Endothelial cell of umbilical vein (primary cell): Measurements from ENCODE around the gene MBTPS2. TPM values are rescaled to one million over a fixed set of nuclear protein-coding genes. Genes with fewer than 3 reads are reported as not detected.

ENCODE experiments used
- BruUV-seq: library from RNA; stranded (reverse); fragments of 400-500 nt; replicated peaks from 2 replicates; lab custom pipeline; 2021; lab: Mats Ljungman, UMichigan
- CTCF ChIA-PET: fragments of 300-600, 350-600 bp; sonication (Branson Sonifier 250); formaldehyde crosslinking; loops from one replicate; lab custom pipeline; 2021; ENCODE audit warnings: antibody characterized with exemption, inconsistent platforms; lab: Charles Lee
- POLR2A ChIA-PET: fragments of 300-600, 350-600 bp; sonication (Branson Sonifier 250); formaldehyde crosslinking; loops from one replicate; lab custom pipeline; 2021; ENCODE audit warnings: antibody characterized with exemption, inconsistent platforms; lab: Charles Lee
- DNase-seq: peaks from one replicate; pipeline ENCODE4 v3.0.0-alpha.2; 2011; ENCODE audit warnings: low read depth, low spot score
- FAIRE-seq: peaks from 2 replicates; lab custom pipeline; 2011; peaks lifted over from hg19 to GRCh38; lab: Jason Lieb, UNC
- H2AFZ ChIP-seq: 2 replicates; pipeline ENCODE4 v1.6.0; 2012; ENCODE audit warnings: low read depth, low read length, control low read depth, inconsistent platforms
- H3K27ac ChIP-seq: 2 replicates; pipeline ENCODE4 v1.5.1; 2011; ENCODE audit warnings: low read depth, mild to moderate bottlenecking, control low read depth, low read length, moderate library complexity; ENCODE audit not compliant: insufficient read depth
- H3K27me3 ChIP-seq, 2 experiments: 2 replicates each; pipeline versions ENCODE4 v1.6.0 to v1.6.1; 2011; ENCODE audit warnings: low read length in 2 of 2, mixed read lengths in 1 of 2; ENCODE audit not compliant: control insufficient read depth in 2 of 2, insufficient read depth in 2 of 2
- H3K36me3 ChIP-seq, 2 experiments: 2 replicates in 1 of 2; 3 replicates in 1 of 2; pipeline ENCODE4 v1.5.1; 2011; ENCODE audit warnings: low read length in 2 of 2, mild to moderate bottlenecking in 1 of 2, moderate library complexity in 1 of 2; ENCODE audit not compliant: control insufficient read depth in 2 of 2, insufficient read depth in 2 of 2; ENCODE audit errors: extremely low read depth in 1 of 2
- H3K4me1 ChIP-seq: 3 replicates; pipeline ENCODE4 v1.5.1; 2011; ENCODE audit warnings: mild to moderate bottlenecking, low read length; ENCODE audit not compliant: control insufficient read depth, insufficient read depth; ENCODE audit errors: extremely low read depth
- H3K4me2 ChIP-seq: 2 replicates; pipeline ENCODE4 v1.6.1; 2011; ENCODE audit warnings: low read length, control low read depth, mixed read lengths; ENCODE audit not compliant: insufficient read depth
- H3K4me3 ChIP-seq, 3 experiments: fragments of 200-600 bp in 1 of 3; sonication (generic), shearing (Covaris generic) in 1 of 3; replicated peaks in 1 of 3; 2 replicates each; pipeline ENCODE4 v1.5.1; 2011 to 2016; ENCODE audit warnings: control low read depth in 3 of 3, low read length in 3 of 3, mild to moderate bottlenecking in 2 of 3, inconsistent platforms in 1 of 3, low read depth in 1 of 3, moderate library complexity in 1 of 3; ENCODE audit not compliant: insufficient read depth in 1 of 3
- H3K79me2 ChIP-seq: 2 replicates; pipeline ENCODE4 v1.6.0; 2012; ENCODE audit warnings: low read length, inconsistent platforms; ENCODE audit not compliant: control insufficient read depth, insufficient read depth
- H3K9ac ChIP-seq: replicated peaks from 2 replicates; pipeline ENCODE3; 2011; ENCODE audit warnings: low read length, control low read depth; ENCODE audit not compliant: insufficient read depth; ENCODE audit errors: extremely low read depth
- H3K9me1 ChIP-seq: replicated peaks from 3 replicates; pipeline ENCODE4 v1.6.0; 2011; ENCODE audit warnings: mild to moderate bottlenecking, low read length; ENCODE audit not compliant: control insufficient read depth, insufficient read depth; ENCODE audit errors: extremely low read depth
- H3K9me3 ChIP-seq: replicated peaks from 2 replicates; pipeline ENCODE4 v1.5.1; 2012; ENCODE audit warnings: low read length, inconsistent platforms; ENCODE audit not compliant: control insufficient read depth, insufficient read depth
- H4K20me1 ChIP-seq: replicated peaks from 2 replicates; pipeline ENCODE3; 2011; ENCODE audit warnings: mild to moderate bottlenecking, low read length; ENCODE audit not compliant: control insufficient read depth, insufficient read depth; ENCODE audit errors: extremely low read depth
- EZH2 ChIP-seq: IDR thresholded peaks from 2 replicates; pipeline ENCODE4 v1.6.1; 2012; ENCODE audit warnings: borderline replicate concordance, low read depth, mild to moderate bottlenecking, moderate library complexity, low read length, inconsistent platforms; ENCODE audit not compliant: severe bottlenecking
- FOS ChIP-seq: IDR thresholded peaks from 2 replicates; pipeline ENCODE4 v1.6.1; 2011; ENCODE audit warnings: mild to moderate bottlenecking, low read length, moderate library complexity, borderline replicate concordance; ENCODE audit not compliant: insufficient read depth
- GATA2 ChIP-seq: IDR thresholded peaks from 2 replicates; pipeline ENCODE4 v1.7.0; 2011; ENCODE audit warnings: low read depth, mild to moderate bottlenecking, moderate library complexity, mixed read lengths, low read length; ENCODE audit not compliant: insufficient read length, insufficient read depth
- JUN ChIP-seq: IDR thresholded peaks from 2 replicates; pipeline ENCODE4 v1.6.1; 2011; ENCODE audit warnings: borderline replicate concordance, low read depth; ENCODE audit not compliant: insufficient read length, insufficient read depth
- MYC ChIP-seq: IDR thresholded peaks from one replicate; pipeline ENCODE4 v1.6.1; 2011; ENCODE audit warnings: mild to moderate bottlenecking, low read depth, low read length
- POLR2A ChIP-seq: IDR thresholded peaks from 2 replicates; pipeline ENCODE4 v1.6.1; 2012; ENCODE audit warnings: low read depth, mild to moderate bottlenecking, control low read depth, low read length
- POLR2AphosphoS5 ChIP-seq: IDR thresholded peaks from 2 replicates; pipeline ENCODE4 v1.6.1; 2012; ENCODE audit warnings: low read depth, mild to moderate bottlenecking, control low read depth, low read length, moderate library complexity; ENCODE audit not compliant: insufficient read depth
- dilution Hi-C: fragments of 300-500 bp; cut with MboI; formaldehyde crosslinking; loops from one replicate; pipeline ENCODE4 v1.15.0; 2019; ENCODE audit warnings: low sequenced_read_pairs; ENCODE audit not compliant: extremely low pct_ligation_motif_present
- intact Hi-C: fragments of 100-400 bp; cut with micrococcal nuclease; formaldehyde crosslinking; loops from one replicate; pipeline ENCODE4 v1.10.0; 2022
- polyA plus RNA-seq, 4 experiments: library from polyadenylated mRNA; depleted of rRNA in 3 of 4; stranded (reverse) in 3 of 4; unstranded in 1 of 4; fragments of >200 nt; gene quantifications; 2 replicates each; pipeline versions ENCODE4 v1.2.1 to v1.2.3, GENCODE V29; 2011 to 2012; ENCODE audit warnings: missing spikeins in 1 of 4
- total RNA-seq: library from RNA; stranded (reverse); gene quantifications from 2 replicates; pipeline ENCODE4 v1.2.3, GENCODE V29; 2021
- TF ChIP-seq, protein P1 (sequence below), 2 donors: IDR thresholded peaks; 1 replicate in 1 of 2; 2 replicates in 1 of 2; pipeline ENCODE4 v1.5.1; 2011; ENCODE audit warnings: low read length in 2 of 2, mild to moderate bottlenecking in 2 of 2, moderate library complexity in 2 of 2, control low read depth in 1 of 2, inconsistent platforms in 1 of 2, low read depth in 1 of 2; ENCODE audit not compliant: insufficient read depth in 1 of 2; ENCODE audit errors: extremely low read depth in 1 of 2

The MBTPS2 gene
- total and polyA plus RNA-seq, 2 donors (not counting 3 experiments of a cell fraction or from before 2014, with no cell fraction given), result 11.4 to 16.4 TPM

DNA sequence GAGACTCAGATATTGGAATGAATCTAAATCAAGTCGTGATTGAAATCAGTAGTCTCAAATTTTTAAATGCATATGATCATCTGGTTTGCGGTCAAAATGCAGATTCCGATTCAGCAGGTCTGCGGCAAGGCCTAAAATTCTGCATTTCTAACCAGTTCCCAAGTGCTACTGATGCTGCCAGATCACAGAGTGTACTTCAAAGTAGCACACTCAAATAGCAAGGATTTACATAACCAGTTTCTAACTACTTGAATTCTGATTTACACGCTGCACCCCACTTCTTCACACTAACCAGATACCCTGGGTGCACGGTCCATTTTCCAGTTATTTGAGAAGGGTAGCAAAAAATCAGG lies 752 bp downstream of the MBTPS2 start:
- DNase-seq (no peak), FAIRE-seq (peak; percentile 83)
- ChIA-PET POLR2A (no interaction called here), CTCF (interaction anchor here (1.5 to 4.6 kb wide), 2 partner anchors 134 to 145 kb away, joined by 3 to 40 read pairs; no protein-coding TSS in a partner anchor)
- H3K9me1 ChIP-seq, result no peaks in the 10 kb centered on the region
- peak overlapping the region; percentile 44 to 81 (median 62) for H3K4me3 ChIP-seq
- H3K9me3 ChIP-seq, result no peaks in the 10 kb centered on the region
- peaks cover 13% of the 10 kb centered on the region for H3K79me2 ChIP-seq
- TF ChIP-seq FOS (no peak), POLR2A (no peak), MYC (no peak), POLR2AphosphoS5 (no peak), GATA2 (no peak), JUN (no peak), EZH2 (no peak)
- TF ChIP-seq, protein P1, sequence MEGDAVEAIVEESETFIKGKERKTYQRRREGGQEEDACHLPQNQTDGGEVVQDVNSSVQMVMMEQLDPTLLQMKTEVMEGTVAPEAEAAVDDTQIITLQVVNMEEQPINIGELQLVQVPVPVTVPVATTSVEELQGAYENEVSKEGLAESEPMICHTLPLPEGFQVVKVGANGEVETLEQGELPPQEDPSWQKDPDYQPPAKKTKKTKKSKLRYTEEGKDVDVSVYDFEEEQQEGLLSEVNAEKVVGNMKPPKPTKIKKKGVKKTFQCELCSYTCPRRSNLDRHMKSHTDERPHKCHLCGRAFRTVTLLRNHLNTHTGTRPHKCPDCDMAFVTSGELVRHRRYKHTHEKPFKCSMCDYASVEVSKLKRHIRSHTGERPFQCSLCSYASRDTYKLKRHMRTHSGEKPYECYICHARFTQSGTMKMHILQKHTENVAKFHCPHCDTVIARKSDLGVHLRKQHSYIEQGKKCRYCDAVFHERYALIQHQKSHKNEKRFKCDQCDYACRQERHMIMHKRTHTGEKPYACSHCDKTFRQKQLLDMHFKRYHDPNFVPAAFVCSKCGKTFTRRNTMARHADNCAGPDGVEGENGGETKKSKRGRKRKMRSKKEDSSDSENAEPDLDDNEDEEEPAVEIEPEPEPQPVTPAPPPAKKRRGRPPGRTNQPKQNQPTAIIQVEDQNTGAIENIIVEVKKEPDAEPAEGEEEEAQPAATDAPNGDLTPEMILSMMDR (IDR thresholded peaks at IDR 0.05; ENCODE audit: extremely low read depth in 1 of 2, insufficient read depth in 1 of 2, low read depth in 1 of 2, low read length in 2 of 2), result no peak
- peak overlapping the region; percentile 96 for H3K9ac ChIP-seq
- H3K4me1 ChIP-seq, result no peaks in the 10 kb centered on the region
- peak overlapping the region; percentile 79 for H3K4me2 ChIP-seq
- intact Hi-C loops, result no loop called here
- dilution Hi-C loops, result no loop called here
- H3K27me3 ChIP-seq, result no peaks in the 10 kb centered on the region
- H3K36me3 ChIP-seq, result peaks cover 2% of the 10 kb centered on the region in 2 experiments
- TSS peak; percentile 60 for BruUV-seq
- H4K20me1 ChIP-seq, result no peaks in the 10 kb centered on the region
- H3K27ac ChIP-seq, result peak overlapping the region; percentile 86
- no peak overlapping the region for H2AFZ ChIP-seq
